GM18519 (cell line): ENCODE data around the gene ARHGAP32.
"Not testable (repeated sequence)": the region's sequence is repeated elsewhere in the genome, so short reads cannot be mapped to it uniquely, and the experiment has no call there.

Experiments
- ATAC-seq: cut with Tn5 transposase; IDR thresholded peaks from one replicate; pipeline ENCODE4 v1.9.1; 2021; ENCODE audit warnings: mild to moderate bottlenecking, moderate library complexity; ENCODE audit not compliant: unreplicated experiment, low FRiP score

The ARHGAP32 gene

GRCh38 chr11:129041611-129042018, 150.5 kb downstream of the ARHGAP32 start:
- ATAC-seq = no peak

- no peak for ATAC-seq
These were observed 151.2 kb downstream of the ARHGAP32 start for GRCh38 chr11:129040934-129041333.

DNA sequence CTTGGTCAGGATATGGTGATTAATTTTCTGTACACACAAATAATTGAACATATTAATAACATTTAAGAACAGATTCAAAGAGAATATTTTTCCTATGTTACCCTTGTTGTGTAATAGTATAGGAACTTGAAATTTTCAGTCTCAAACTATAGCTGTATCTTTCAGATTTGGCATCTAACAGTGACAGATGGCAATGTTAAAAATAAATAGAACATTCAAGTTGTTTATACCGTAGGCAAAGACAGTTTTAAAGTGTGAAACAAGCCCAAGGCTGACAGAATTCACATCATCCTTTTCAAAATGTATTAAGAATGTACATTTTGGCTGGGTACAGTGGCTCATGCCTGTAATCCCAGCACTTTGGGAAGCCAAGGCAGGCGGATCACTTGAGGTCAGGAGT, 156.9 kb downstream of the ARHGAP32 start:
- no peak for ATAC-seq

DNA sequence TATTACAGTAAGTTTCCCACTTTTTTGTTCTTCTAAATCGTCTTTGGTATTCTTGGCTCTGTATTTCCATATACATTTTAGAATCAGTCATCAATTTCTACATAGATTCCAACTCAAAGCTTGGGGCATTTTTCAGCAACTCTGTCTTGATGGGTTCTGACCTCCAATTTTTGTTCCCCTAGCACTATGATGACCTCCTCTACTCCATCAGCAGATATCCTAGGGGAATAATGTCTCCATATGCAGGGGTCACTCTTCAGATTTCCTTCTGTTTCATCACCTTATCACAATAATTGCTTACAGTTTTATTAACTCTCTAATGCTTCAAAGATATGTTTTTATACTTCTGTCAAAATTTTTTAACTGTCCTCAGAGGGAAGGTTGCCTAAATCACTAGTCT, 158.1 kb downstream of the ARHGAP32 start:
- no peak for ATAC-seq

DNA sequence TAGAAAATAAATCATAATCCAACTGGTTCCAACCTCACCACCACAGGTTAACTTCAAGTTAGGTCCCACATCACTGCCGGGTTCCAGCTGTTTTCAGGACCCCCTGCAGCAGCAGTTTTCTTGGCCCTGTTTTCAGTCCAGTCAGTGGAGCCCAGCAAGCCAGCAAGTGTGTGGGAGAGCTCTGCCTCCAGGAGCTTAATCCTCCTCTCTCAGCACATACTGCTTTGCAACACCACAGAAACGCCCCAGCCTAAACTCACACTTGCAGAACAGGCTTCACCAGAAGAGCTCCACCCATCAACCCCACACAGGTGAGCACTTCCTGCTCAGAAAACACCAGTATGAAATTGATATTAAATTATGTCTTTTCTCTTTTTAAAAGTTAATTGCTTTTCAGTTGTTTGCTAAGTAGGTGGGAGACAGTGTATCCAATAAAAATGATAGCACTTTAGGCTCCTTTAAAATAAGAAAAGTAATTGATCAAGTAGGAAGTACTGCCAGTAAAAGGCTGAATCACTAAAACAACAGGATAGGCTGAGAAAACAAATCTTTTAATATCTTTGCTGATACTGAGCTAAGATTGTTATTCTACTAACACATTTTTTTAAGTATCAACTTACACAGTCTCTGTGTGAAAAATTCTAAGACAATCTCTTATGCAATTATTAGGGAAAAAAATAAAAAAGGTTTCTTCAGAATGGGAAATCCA, 168.0 kb downstream of the ARHGAP32 start:
- no peak for ATAC-seq

- ATAC-seq = no peak
These were observed 170.8 kb downstream of the ARHGAP32 start for GRCh38 chr11:129021295-129021694.

DNA sequence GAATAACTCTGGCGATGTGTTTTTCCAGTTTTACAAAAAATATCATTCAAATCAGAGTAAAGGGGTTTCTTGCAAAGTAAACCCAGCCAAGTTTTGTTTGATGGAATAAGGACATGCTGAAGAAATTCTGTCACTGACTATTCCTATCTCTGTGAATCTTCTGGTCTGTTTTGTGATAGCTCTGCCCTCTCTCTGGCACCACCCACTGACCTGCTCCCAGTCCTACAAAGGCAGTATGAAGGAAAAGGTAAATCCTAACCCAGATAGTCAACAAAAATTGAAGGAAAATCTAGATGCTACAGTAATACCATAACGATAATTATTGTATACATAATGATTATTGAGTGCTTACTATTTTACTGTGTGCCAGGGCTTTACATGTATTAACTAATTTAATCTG, 173.1 kb downstream of the ARHGAP32 start:
- no peak for ATAC-seq

DNA sequence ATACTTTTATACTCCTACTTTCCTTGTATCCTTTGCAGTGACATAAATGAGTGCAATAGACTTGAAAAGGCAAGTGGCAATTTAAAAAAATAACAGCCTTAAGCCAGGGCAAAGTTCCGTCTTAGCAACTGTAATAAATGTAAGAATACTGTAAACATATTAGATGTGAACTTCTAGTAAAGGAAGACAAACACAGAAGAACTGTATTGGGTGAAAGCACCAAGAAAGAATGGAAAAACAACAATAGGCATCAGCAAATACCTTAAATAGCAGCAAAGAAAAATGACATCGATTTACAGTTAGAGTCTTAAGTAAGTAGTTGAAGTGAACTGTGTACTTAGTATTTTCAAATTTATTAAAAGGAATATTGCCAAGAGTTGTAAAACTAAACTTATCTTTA, 174.0 kb downstream of the ARHGAP32 start:
- no peak for ATAC-seq

DNA sequence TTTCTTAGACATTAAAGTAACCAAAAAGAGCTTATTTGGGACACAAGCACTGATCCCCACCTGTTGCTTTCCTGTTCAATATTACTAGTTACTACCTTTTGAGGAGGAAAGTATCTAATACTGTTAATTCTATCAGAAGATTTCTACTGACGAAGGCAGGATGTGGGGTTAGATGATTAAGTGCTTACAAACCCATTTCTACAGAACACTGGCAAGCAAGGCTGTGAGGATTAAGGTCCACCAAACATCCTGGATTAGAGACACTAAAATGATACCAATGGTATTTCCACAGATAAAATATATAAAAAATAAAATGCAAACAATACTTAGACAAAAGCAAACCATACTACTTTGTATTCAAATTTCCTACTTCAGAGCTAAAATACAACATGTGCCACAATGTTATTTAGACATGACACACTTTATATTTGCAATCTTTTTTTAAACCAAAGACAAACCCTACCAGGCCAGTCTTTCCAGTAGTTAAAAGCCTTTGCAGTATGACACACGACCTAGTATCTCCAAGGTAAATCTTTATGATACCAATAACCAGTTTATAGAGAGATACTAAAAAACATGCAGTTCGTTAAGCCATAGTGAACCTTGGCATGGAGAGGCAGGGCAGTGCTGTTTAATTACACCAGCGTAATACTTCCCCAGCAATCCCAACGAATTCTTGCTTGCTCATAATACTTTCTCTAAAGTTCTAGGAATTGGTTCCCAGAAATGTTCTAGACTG, 178.2 kb downstream of the ARHGAP32 start:
- no peak for ATAC-seq

GRCh38 chr11:129012880-129013279, 179.2 kb downstream of the ARHGAP32 start:
- ATAC-seq = no peak

DNA sequence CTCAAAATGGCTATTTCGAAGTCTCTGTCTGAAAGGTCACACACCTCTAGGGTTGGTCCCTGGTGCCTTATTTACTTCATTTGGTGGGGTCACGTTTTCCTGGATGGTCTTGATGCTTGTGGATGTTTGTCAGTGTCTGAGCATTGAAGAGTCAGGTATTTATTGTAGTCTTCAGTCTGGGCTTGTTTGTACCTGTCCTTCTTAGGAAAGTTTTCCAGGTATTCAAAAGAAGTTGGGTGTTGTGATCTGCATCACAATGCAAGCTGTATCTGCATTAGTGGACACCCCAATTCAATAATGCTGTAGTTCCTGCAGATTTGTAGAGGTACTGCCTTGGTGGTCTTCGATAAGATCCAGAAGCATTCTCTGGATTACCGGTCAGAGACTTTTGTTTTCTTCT, 186.0 kb downstream of the ARHGAP32 start:
- no peak for ATAC-seq

DNA sequence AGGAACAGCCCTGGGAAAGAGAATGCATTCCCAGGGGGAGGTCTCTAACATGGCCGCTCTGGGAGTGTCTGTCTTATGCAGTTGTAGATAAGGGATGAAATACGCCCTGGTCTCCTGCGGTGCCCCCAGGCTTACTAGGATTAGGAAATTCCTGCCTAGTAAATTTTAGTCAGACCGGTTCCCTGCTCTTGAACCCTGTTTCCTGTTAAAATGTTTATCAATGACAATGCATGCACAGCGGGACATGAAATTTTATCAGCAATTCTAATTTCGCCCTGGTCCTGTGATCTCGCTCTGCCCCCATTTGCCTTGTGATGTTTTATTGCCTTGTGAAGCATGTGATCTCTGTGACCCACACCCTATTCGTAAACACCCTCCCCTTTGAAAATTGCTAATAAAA, 193.0 kb downstream of the ARHGAP32 start:
- not testable (repeated sequence) for ATAC-seq

DNA sequence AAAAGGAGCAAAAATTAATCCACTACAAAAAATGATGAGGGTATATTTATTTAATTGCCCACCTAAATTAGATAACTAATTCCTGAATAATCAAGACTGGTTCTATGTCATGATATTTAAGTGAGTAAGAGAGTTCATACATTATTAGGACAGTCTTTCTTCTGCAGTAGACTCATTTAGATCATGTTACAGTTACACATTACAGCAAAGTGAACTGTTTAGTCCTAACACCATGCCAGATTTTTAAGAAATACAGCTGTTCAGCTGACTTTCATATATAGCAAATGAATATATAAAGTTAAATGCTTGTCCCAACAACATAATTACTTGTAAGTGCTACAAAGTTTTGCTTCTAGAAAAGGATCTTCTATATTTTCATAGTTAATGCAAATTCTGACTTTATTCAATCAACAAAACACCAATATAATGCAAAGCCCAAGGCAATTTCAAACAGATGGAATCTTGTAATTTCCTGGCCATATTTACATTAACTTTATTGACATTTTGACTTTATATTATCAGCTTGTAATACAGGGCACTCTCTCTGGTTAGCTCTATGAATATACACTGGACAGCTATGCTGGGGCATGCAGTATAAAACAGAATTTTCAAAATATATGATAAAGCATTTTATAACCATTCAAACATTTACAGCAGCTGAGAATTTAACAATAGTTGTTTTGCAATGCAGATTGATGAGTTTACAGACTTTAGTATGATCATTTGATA, 203.7 kb downstream of the ARHGAP32 start:
- no peak for ATAC-seq

DNA sequence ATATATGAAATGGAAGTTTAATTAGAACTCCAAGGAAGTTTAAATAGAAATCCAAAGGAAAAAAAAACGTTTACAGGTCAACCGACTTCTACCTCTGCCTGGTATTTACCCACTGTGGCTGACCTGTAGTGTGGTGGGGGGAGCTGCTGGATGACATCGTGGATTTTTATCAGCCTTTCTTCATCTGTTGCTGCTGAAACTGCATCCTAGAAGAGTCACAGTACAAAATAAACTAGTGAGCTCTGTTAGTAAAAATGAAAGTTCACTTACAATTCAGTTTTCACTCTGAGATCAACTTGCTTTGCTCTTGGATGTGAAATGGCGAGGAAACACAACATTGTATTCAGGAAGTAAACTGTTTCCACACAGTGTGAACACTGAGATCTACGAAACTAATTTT, 206.2 kb downstream of the ARHGAP32 start:
- no peak for ATAC-seq

- ATAC-seq = no peak
These were observed 209.1 kb downstream of the ARHGAP32 start for GRCh38 chr11:128983023-128983422.

DNA sequence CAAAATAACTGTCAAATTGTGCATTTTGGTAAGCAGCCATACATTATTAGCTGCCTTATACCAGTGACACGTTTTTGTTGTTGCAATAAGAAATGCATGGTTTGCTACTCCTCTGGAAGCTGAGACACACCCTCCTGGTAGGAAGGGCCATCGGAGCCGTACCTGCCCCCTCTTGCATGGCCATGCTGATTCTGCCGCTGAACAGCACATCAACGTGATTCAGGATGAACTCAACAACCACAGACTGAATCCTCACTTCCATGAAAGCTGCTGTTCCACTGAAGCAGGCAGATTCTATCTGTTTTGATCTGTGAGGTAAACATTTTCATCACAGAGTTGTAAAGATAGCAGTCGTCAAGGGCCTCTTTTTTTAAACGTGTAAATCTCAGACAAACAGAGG, 210.9 kb downstream of the ARHGAP32 start:
- ATAC-seq = no peak

DNA sequence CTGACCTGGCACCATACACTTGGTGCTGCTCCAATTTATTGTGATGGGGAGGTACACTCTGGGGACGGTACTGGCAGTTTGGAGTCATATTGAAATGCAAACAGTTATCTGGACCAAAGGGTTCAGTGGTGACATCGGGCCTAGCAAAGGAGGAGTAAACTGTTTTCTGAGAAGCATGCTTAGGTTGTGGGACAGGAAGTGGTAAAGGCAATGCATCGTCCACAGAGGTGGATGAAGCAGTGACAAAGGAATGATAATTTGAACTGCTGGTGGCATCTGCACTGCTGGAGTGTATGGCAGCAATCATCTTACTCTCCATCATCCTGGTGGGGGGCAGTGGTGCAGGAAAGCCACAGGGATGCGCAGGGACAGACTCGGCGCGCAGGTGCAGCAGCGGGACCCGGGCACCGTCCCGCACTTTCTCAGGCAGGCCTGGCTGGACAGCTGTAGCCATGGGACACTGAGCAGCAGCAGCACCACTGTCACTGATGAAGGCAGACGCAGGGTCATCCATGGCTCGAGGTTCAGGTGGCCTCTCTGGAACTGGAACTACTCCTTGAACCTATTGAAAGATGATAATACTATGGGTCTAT, 221.4 kb downstream of the ARHGAP32 start:
- ATAC-seq = no peak

DNA sequence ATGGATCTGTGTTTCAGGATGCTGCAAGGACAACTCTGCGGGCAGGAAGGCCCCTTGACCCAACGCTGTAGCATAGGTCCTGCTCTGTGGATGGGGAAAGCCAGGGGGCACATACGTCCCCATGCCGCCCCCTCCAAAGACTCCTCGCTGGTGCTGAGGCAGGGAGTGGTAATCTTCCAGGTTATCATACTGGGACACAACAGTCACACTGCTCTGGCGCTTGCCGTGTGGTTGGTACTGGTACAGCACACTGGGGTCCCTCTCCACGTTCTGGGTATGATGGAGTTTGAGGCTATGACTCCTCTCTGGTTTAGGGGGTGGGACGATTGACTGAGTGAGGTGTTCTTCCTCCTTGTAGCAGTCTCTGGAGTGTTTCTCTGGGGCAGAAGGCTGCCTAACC, 223.2 kb downstream of the ARHGAP32 start:
- no peak for ATAC-seq

GRCh38 chr11:128967578-128967977, 224.5 kb downstream of the ARHGAP32 start:
- ATAC-seq = no peak

DNA sequence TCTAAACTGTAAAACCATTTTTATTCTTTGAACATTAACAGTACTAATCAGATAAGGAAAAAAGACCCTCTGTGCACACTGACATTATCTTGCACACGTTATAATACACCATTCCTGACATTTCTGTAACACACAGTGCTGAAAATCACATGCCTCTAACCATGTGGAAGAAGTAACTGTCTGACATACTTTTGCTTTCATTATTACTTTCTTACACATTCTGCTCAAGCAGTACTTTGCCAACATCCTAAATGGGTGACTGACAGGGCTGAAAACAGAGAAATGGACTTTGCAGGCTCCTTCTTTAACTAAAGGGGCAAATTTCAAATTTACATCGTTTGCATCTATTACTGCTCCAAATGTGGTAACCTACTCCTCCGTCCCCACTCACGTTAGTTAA, 226.6 kb downstream of the ARHGAP32 start:
- peak; percentile 98 for ATAC-seq

DNA sequence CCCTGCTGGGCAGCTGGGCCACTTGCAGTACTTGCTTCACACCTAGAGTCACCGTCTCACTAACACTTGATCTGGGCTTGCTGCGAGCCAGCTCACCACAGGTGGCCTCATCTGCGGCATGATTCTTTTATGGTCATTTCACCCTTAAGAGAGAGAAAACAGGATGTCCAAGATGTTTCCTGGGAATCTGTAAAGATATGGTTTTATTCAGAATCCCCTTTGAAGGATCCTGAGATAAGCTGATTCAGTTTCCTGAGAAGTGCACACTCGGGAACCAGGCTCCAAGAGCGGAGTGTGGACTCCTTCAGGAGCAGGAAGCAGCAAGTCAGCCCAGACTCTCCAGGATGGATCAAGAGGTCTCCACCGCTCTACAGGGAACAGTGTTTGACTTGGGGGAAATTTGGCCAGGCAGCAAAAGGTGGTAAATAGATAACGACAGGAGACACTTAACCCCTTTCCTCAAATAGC, 227.6 kb downstream of the ARHGAP32 start:
- ATAC-seq = no peak
